NCI-H345 treated with DMSO at 0.1 percent for 48 hours (cell line): Measurements from ENCODE around the gene CPD.

ENCODE experiments used
- DNase-seq: peaks from one replicate; lab custom pipeline; 2025; ENCODE audit not compliant: unreplicated experiment; lab: John Stamatoyannopoulos, UW

The CPD gene

DNA sequence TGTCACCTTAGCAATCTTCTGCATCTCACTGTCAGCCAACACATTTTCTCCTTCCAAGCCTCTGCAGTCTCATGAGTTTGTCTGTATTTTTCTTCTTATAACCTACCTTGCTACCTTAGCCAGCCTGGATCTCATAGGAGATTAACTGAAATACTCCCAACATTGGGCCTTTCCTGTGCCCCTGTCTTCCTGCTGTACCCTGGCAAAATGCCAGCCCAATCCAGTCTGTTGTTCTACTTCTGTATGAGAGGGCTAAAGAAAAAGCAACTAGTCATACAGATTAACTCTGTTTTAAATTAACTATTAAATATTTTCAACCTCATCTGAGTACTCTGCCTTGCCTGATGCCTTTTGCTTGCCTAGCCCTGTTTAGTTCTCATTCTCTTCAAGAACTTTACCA, 116.9 kb downstream of the CPD start:
- DNase-seq: peak; percentile 1

DNA sequence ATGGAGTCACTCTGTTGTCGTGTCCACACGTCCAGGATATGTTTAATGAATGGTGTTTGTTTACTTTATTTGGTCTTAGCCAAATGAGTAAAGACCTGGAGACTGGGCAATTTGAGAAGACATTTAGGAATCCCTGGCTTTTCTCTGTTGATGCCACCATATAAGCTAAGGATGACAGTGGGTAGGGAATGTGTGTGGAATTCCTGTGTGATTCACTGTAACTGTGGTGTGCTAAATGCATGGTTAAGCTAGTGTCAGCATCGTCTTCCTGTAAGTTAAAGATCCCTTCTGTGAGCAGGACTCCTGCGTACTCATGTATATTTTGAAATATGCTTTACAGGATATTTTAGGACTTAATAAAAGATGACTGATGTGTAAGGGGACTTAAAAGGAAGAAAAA, 124.8 kb downstream of the CPD start:
- no peak for DNase-seq

DNA sequence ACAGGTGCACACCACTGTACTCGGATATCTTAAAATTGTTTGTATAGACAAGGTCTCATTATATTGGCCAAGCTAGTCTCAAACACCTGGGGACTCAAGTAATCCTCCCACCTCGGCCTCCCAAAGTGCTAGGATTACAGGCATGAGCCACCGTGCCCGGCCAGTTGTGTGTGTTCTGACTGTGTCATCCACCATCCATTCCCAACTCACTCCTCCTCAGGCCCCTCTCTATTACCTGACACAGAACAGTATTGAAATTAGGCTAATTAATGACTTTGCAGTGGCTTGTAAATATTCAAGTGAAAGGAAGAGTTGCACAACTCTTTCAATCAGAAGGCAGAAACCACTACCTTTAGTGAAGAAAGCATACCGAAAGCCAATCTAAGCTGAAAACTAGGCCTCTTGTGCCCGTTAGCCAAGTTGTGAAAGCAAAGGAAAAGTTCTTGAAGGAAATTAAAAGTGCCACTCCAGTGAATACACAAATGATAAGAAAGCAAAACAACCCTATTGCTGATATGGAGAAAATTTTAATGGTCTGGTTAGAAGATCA, 127.2 kb downstream of the CPD start:
- DNase-seq: no peak

DNA sequence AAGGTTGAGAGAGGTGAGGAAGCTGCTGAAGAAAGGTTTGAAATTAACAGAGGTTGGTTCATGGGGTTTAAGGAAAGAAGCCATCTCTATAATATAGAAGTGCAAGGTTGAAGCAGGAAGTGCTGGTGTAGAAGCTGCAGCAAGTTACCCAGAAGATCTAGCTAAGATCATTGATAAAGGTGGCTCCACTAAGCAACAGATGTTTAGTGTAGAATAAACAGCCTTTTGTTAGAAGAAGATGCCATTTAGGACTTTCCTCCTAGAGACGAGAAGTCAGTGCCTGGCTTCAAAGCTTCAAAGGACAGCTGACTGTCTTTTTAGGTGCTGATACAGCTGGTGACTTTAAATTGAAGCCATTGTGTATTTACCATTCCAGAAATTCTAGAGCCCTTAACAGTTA, 127.8 kb downstream of the CPD start:
- no peak for DNase-seq

DNA sequence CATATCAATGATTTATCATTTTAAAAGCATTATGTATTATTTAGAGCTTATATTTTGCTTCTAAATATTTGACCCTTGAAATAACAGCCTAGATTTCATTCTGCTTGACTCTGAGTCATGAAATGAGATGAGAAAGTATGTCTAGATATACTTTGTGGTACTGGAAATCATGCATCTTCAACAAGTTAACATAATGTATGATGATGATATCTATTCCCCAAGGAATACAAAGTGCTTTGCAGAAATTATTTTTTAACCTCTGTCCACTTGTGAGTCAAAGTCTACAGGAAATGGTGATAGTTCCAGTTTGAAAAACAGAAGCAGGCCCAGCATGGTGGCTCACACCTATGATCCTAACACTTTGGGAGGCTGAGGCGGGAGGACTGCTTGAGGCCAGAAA, 134.6 kb downstream of the CPD start:
- no peak for DNase-seq

DNA sequence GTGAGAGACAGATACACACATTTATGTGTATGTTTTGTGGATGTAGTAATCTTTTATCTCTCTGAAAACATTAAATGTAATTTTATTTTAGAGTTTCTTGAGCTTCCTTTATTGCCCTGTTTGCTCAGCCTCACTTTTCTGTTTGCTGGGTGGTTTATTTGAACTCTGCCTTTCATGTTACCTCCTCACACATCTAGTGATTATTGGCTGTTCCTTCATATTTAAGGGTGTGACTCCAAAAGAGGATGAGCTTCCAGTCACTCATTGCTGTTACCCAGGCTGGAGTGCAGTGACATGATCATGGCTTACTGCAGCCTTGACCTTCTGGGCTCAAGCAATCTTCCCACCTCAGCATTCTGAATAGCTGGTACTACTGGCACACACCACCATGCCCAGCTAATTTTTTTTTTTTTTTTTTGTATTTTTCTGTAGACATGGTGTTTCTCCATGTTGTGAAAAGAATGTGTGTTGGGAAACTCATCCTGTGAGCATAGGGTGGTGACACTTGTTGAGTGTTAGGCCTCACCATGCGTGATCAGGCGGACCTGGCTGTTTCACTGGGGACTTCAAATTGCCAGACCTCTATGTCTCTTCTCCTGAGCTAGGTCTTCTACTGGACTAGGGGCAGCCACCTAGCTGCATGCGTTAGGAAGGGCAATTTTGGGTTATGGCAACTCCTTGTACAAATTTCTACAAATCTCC, 136.3 kb downstream of the CPD start:
- DNase-seq: no peak

DNA sequence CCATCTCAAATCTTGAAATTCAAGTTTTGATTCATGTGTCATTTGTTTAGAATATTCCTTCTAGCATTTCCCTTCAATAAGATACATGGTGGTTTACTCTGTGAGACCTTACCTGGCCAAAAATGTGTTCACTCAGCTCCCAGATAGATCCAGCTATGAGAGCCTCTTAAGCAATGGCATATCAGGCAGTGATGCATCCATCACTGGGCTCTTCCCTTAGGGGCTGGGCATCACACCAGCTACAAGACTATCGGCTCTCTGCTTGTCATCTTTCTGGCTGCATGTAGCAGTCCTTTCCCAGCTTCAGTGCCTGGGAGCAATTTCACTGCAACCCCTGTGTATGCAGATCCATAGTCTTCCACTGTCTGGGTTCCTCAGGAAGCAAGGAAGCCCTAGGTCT, 139.1 kb downstream of the CPD start:
- DNase-seq: no peak

DNA sequence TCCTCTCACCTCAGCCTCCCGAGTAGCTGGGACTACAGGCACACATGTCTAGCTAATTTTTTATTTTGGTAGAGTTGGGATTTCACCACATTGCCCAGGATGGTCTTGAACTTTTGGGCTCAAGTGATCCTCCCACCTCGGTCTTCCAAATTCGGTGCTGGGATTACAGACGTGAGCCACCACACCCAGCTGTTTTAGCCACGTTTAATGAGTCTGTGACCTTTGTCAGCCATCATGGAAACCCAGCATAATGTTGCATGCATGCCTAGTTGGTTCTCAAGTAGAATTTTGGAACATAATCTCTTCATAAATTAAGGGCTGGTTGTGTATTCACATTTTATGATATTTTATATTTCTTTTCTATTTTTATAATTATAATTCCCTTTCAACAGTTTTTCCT, 140.4 kb downstream of the CPD start:
- DNase-seq: no peak
